HG02642 (cell line): Measurements from ENCODE around the gene TMEM164.

Experiments
- ATAC-seq: cut with Tn5 transposase; IDR thresholded peaks from one replicate; pipeline ENCODE4 v1.9.1; 2021; ENCODE audit warnings: mild to moderate bottlenecking; ENCODE audit not compliant: unreplicated experiment, poor library complexity

Gene TMEM164

GRCh38 chrX:110003167-110004156 is 548 bp downstream of the TMEM164 start:
- no peak for ATAC-seq

GRCh38 chrX:110004215-110004614 is 1.3 kb downstream of the TMEM164 start:
- ATAC-seq: no peak

GRCh38 chrX:110004731-110005369 is 1.9 kb downstream of the TMEM164 start:
- ATAC-seq: no peak

- ATAC-seq: no peak
These were observed 3.2 kb downstream of the TMEM164 start for GRCh38 chrX:110006161-110006560.

GRCh38 chrX:110006821-110007375 is 4.0 kb downstream of the TMEM164 start:
- no peak for ATAC-seq

GRCh38 chrX:110008011-110008635 is 5.2 kb downstream of the TMEM164 start:
- ATAC-seq: no peak

GRCh38 chrX:110012818-110013485 is 10.0 kb downstream of the TMEM164 start:
- ATAC-seq: no peak

GRCh38 chrX:110013968-110014367 is 11.1 kb downstream of the TMEM164 start:
- no peak for ATAC-seq

- ATAC-seq: no peak
These were observed 12.1 kb downstream of the TMEM164 start for GRCh38 chrX:110015032-110015431.

GRCh38 chrX:110015915-110016314 is 13.0 kb downstream of the TMEM164 start:
- ATAC-seq: no peak

GRCh38 chrX:110020536-110020935 is 17.6 kb downstream of the TMEM164 start:
- no peak for ATAC-seq

GRCh38 chrX:110021258-110022022 is 18.5 kb downstream of the TMEM164 start:
- no peak for ATAC-seq

GRCh38 chrX:110022599-110023448 is 19.9 kb downstream of the TMEM164 start:
- no peak for ATAC-seq

GRCh38 chrX:110025395-110025794 is 22.5 kb downstream of the TMEM164 start:
- ATAC-seq: no peak

- ATAC-seq: no peak
These were observed 23.4 kb downstream of the TMEM164 start for GRCh38 chrX:110026099-110026844.

GRCh38 chrX:110032534-110033147 is 29.7 kb downstream of the TMEM164 start:
- ATAC-seq: no peak

GRCh38 chrX:110034036-110034435 is 31.1 kb downstream of the TMEM164 start:
- no peak for ATAC-seq
